ENCODE data around the gene SSBP3. TPM values are rescaled to one million over a fixed set of nuclear protein-coding genes. Genes with fewer than 3 reads are reported as not detected.

Gene SSBP3
- total and polyA plus RNA-seq, 2 of the 13 experiments (the other 11 are each of a cell fraction or from before 2014, with no cell fraction given), result 8.5 to 17.6 TPM

GRCh38 chr1:54355931-54356679, 50.1 kb downstream of the SSBP3 start (continued):
- peak; percentile 38; the same call in 1 of the 2 replicates for TF ChIP-seq ZBTB7B (CRISPR knock-in tag; IDR thresholded peaks at IDR 0.05)
- peak; percentile 48; the same call in 1 of the 2 replicates for TF ChIP-seq KDM5B (CRISPR knock-in tag; IDR thresholded peaks at IDR 0.05; ENCODE audit: borderline replicate concordance)
- TF ChIP-seq HDAC6 (IDR thresholded peaks at IDR 0.05; ENCODE audit: low read depth, low read length), result no peak
- TF ChIP-seq ZNF580 (CRISPR knock-in tag; IDR thresholded peaks at IDR 0.05; ENCODE audit: borderline replicate concordance, low read depth), result no peak
- TF ChIP-seq MLLT10 (CRISPR knock-in tag; IDR thresholded peaks at IDR 0.05), result no peak
- TF ChIP-seq HNRNPUL1 (IDR thresholded peaks at IDR 0.05; ENCODE audit: low read depth, low read length), result no peak
- TF ChIP-seq RBFOX2 (IDR thresholded peaks at IDR 0.05; ENCODE audit: low read depth, low read length), result peak; percentile 63
- TF ChIP-seq ZFY (CRISPR knock-in tag; IDR thresholded peaks at IDR 0.05), result no peak; the same call in 1 of the 2 replicates
- TF ChIP-seq ZNF83 (CRISPR knock-in tag; IDR thresholded peaks at IDR 0.05; ENCODE audit: borderline replicate concordance), result no peak
- TF ChIP-seq FLYWCH1 (CRISPR knock-in tag; IDR thresholded peaks at IDR 0.05), result no peak
- TF ChIP-seq, protein P1, sequence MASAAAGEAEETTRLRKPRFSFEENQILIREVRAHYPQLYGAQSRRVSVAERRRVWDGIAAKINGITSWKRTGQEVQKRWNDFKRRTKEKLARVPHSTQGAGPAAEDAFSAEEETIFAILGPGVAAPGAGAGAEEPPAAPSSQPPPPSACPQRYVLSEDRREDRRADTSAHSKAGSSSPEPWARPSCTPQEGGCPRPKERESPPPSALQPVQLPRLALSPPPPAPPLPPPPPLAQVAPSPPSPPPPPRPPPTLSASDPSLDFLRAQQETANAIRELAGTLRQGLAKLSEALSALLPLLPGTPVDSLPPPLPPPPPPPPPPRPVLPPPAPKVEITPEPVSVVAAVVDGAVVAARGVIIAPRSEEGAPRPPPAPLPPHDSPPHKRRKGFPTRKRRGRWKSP (CRISPR knock-in tag; IDR thresholded peaks at IDR 0.05), result peak; percentile 92
- peak; percentile 11; the same call in 1 of the 2 replicates for TF ChIP-seq ETV5 (CRISPR knock-in tag; IDR thresholded peaks at IDR 0.05; ENCODE audit: borderline replicate concordance)
- TF ChIP-seq ZNF607 (CRISPR knock-in tag; IDR thresholded peaks at IDR 0.05; ENCODE audit: borderline replicate concordance), result peak; percentile 63; the same call in 1 of the 2 replicates
- TF ChIP-seq ESRRA (CRISPR knock-in tag; IDR thresholded peaks at IDR 0.05; ENCODE audit: low read depth), result no peak
- TF ChIP-seq, protein P2, sequence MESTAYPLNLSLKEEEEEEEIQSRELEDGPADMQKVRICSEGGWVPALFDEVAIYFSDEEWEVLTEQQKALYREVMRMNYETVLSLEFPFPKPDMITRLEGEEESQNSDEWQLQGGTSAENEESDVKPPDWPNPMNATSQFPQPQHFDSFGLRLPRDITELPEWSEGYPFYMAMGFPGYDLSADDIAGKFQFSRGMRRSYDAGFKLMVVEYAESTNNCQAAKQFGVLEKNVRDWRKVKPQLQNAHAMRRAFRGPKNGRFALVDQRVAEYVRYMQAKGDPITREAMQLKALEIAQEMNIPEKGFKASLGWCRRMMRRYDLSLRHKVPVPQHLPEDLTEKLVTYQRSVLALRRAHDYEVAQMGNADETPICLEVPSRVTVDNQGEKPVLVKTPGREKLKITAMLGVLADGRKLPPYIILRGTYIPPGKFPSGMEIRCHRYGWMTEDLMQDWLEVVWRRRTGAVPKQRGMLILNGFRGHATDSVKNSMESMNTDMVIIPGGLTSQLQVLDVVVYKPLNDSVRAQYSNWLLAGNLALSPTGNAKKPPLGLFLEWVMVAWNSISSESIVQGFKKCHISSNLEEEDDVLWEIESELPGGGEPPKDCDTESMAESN (CRISPR knock-in tag; conservative IDR thresholded peaks at IDR 0.05), result no peak
- TF ChIP-seq, protein P3, sequence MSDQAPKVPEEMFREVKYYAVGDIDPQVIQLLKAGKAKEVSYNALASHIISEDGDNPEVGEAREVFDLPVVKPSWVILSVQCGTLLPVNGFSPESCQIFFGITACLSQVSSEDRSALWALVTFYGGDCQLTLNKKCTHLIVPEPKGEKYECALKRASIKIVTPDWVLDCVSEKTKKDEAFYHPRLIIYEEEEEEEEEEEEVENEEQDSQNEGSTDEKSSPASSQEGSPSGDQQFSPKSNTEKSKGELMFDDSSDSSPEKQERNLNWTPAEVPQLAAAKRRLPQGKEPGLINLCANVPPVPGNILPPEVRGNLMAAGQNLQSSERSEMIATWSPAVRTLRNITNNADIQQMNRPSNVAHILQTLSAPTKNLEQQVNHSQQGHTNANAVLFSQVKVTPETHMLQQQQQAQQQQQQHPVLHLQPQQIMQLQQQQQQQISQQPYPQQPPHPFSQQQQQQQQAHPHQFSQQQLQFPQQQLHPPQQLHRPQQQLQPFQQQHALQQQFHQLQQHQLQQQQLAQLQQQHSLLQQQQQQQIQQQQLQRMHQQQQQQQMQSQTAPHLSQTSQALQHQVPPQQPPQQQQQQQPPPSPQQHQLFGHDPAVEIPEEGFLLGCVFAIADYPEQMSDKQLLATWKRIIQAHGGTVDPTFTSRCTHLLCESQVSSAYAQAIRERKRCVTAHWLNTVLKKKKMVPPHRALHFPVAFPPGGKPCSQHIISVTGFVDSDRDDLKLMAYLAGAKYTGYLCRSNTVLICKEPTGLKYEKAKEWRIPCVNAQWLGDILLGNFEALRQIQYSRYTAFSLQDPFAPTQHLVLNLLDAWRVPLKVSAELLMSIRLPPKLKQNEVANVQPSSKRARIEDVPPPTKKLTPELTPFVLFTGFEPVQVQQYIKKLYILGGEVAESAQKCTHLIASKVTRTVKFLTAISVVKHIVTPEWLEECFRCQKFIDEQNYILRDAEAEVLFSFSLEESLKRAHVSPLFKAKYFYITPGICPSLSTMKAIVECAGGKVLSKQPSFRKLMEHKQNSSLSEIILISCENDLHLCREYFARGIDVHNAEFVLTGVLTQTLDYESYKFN (CRISPR knock-in tag; conservative IDR thresholded peaks at IDR 0.05), result peak; percentile 81
- TF ChIP-seq, protein P4, sequence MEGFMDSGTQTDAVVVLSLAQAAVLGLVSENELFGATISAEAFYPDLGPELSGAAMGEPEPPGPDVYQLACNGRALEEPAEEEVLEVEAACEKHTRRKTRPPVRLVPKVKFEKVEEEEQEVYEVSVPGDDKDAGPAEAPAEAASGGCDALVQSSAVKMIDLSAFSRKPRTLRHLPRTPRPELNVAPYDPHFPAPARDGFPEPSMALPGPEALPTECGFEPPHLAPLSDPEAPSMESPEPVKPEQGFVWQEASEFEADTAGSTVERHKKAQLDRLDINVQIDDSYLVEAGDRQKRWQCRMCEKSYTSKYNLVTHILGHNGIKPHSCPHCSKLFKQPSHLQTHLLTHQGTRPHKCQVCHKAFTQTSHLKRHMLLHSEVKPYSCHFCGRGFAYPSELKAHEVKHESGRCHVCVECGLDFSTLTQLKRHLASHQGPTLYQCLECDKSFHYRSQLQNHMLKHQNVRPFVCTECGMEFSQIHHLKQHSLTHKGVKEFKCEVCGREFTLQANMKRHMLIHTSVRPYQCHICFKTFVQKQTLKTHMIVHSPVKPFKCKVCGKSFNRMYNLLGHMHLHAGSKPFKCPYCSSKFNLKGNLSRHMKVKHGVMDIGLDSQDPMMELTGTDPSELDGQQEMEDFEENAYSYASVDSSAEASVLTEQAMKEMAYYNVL (CRISPR knock-in tag; IDR thresholded peaks at IDR 0.05; ENCODE audit: borderline replicate concordance), result no peak; the same call in 1 of the 2 replicates
- no peak for TF ChIP-seq ZBTB14 (CRISPR knock-in tag; IDR thresholded peaks at IDR 0.05)
